C4-2B (cell line): Measurements from ENCODE around the gene SPAG17.

Experiments used
- ZFX ChIP-seq: fragments of 450-650 bp; IDR thresholded peaks from 2 replicates; pipeline ENCODE4 v1.6.1; 2017
- TF ChIP-seq, protein P1 (sequence below): fragments of 450-650 bp; conservative IDR thresholded peaks from 2 replicates; pipeline ENCODE4 v1.5.1; 2017; ENCODE audit warnings: mild to moderate bottlenecking

DNA sequence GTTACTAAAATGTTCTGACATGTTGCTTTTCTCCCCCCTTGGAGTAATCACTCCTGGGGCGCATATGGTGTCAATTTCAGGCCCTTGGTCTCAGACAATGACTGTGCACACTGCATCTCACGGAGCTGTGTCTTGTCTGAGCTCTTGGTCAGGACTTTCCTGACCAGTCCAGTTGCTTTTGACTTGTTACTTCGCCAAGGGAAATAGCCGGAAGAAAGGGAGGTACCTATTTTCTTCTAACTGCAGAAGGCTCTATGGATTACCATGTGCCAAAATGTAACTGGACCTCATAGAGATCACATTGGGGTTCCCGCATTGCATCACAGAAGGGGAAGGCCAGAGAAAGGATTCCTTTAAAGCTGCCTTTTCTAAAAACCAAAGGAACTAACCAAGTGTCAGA, 68.6 kb downstream of the SPAG17 start:
- TF ChIP-seq, protein P1, sequence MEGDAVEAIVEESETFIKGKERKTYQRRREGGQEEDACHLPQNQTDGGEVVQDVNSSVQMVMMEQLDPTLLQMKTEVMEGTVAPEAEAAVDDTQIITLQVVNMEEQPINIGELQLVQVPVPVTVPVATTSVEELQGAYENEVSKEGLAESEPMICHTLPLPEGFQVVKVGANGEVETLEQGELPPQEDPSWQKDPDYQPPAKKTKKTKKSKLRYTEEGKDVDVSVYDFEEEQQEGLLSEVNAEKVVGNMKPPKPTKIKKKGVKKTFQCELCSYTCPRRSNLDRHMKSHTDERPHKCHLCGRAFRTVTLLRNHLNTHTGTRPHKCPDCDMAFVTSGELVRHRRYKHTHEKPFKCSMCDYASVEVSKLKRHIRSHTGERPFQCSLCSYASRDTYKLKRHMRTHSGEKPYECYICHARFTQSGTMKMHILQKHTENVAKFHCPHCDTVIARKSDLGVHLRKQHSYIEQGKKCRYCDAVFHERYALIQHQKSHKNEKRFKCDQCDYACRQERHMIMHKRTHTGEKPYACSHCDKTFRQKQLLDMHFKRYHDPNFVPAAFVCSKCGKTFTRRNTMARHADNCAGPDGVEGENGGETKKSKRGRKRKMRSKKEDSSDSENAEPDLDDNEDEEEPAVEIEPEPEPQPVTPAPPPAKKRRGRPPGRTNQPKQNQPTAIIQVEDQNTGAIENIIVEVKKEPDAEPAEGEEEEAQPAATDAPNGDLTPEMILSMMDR, result no peak
- TF ChIP-seq ZFX, result no peak
